A204.1 (cell line): ENCODE data around the gene BAG2.

Experiments
- FAIRE-seq: peaks from 2 replicates; lab custom pipeline; 2012; peaks lifted over from hg19 to GRCh38; lab: Jason Lieb, UNC

Gene BAG2

DNA sequence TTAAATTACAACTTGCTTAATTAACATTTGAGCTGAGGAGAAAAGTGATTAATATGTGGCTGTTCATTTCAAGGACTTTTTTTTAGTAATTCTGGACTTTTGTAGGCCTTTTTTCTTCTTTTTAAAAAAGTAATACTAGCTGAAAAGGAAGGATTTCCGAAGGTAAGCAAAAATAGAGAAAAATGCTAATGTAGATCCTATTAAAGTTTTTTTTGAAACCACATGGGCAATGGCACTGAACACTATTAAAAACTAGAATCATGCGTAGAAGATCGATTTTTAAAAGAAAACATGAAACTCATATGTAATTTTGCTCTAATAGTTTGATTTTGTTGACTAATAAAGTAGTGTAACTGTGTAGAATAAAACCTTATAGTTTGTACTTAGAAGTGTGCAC is 2.4 kb downstream of the BAG2 start:
- no peak for FAIRE-seq

DNA sequence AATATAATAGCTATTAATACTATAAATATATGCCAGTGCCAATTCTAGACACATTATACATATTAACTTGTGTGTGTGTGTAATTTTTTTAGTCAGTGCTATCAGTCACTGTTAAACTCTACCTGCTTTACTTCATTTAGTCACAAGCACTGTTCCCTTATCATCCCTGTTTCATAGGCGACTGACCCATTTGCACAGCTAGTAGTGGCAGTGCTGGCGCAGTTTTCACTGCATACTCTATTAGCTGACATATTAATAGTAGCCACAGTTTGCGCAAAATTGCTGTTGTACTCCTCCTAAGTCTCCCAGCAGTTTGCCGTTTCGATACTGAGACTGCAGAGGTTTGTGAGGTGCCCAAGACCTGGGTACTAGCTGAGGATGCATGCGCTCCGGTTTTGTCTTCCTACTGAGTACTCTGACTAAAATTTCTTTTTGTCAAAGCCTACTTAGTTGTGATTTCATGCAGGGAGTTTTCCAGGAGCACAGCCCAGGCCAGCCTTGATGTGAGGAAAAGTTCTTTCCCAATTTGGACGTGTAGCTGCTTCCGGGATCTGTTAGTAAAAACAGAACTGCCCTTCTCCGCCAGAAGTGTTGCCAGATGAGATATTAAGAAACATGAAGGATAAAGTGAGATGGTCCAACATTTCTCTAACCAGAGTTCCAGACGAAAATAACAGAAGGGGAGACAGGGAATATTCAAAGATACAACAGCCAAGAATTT is 5.6 kb downstream of the BAG2 start:
- no peak for FAIRE-seq

DNA sequence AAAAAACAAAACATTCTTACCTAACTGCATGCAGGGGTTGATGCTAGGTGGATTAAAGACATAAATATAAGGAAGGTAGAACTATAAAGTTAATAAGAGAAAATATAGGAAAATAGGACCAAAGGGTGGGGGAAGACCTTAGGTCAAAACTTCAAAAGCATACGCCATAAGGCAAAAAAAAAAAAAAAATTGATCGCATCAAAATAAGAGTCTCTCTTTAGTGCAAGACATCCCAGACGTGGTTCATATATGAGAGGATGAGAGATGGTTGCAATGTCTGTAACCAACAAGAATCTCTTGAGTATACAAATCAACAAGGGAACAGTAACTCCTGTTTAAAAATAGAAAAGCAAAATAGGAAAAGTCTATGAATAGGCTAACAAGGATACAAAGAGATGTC is 8.5 kb downstream of the BAG2 start:
- FAIRE-seq, result no peak

DNA sequence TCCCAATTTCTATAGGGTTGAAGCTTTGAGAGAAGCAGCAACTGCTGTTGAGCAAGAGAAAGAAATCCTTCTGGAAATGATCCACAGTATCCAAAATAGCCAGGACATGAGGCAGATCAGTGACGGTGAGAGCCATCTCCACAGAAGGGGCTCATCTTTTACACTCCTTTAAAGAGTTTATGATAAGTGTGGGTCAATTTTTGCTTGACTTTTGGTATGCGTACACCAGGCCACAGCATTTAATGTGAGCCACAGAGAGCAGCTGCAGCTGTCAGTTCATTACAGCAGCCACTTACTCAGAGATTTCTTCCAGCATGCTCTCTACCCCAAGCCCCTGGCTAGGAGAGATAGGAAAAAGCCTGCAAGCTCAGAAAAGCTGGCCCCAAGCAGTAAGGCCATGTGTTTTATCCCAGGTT is 9.9 kb downstream of the BAG2 start:
- no peak for FAIRE-seq

DNA sequence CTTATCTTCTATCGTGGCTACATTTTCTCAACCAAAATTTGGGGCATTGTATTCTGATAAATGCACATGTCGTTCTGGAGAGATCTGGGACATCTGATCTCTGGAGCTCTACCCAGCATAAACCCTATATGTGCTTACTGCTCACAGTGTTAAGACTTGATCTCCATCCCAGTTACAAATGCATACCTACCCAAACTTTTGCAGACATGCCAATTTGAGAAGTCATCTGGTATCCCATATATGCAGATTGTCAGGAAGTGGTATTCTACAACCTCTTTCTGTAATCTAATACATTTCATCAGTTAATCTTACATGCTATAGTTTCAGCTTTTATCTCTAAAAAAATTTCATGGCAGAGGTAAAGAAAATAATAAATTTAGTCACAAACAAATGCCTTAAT is 11.2 kb downstream of the BAG2 start:
- no peak for FAIRE-seq

DNA sequence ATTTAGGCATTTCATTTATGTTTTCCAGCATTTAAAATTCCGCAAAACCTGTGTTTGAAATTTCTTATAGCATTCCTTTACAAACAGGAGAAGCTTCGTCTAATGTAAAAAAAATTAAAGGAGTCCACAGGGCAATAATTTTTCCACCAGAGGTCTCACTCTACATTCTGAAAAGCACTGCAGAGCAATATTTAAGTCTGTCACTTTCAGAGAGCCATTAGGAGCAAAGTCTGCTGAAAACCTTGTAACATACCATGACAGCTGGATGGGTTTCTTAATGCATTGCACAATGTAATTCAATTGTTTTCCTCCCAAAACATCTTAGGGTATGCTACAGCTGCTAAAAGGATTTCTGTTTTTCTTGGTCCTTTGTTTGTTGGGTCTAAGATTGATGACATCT is 18.0 kb downstream of the BAG2 start:
- FAIRE-seq, result peak; percentile 81

DNA sequence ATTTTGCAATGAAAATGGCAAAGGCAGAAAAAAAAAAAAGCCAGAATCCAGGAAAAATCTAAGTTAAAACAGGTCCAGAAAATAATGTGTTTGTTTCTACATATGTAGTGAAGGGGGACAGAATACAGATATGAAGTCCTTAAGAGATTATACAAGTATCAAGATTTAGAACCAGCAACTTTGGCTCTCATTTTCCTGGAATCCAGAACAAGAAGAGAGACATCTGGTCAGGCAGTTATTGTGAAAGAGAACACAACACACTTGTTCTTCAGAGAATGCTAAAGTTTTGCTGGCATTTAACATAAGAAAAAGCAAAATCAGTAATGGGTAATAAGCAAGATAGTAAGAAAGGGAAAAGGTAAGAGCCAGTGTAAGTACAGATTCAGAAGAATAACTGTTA is 21.1 kb downstream of the BAG2 start:
- no peak for FAIRE-seq

DNA sequence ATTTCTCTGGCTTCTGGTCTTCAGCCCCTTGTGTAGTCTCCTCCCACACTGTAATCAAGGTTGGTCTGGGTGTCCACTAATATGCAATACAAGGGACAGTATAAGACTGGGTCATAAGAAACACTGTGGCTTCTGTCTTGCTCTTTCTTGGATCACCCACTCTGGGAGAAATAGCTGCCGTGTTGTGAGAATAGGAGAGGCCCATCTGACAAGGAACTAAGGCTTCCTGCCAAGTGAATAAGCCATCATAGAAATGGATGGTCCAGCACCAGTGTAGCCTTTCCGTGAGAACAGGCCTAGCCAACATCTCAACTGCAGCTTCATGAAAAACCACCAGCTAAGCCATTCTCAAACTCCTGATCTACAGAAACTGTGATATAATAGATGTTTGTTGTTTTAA is 23.3 kb downstream of the BAG2 start:
- no peak for FAIRE-seq

DNA sequence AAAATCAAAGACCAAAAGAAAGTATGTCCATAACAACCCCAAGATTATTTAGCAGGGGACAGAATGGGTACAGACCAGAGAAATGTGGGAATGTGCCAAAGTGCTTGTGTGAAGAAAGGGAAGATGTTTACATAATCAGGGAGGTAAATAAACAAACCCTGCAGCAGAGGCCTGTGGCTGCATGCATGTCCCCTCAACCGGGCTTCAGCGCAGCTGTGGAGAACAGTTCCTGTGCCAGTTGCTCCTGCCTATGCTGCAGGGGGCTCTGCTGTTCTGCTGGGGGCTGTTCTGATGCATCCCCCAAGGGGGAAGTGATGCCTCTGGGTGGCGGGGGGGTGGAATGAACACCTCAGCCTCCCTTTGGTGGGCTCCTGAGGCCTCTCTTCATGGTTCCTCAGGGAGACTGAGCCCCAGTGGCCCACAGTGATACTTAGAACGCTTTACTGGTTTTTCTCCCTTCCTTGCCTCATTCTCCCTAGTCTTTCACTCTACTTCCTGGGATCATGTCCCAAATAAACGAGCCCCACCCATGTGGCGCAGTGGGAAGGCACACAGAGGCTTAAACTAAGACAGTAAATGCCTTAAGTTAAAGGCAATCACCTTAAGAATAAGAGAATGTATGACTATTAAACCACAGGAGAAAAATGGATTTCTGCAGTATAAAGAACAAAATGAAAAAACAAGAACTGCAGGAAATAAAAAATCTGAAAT is 27.0 kb downstream of the BAG2 start:
- FAIRE-seq, result no peak

DNA sequence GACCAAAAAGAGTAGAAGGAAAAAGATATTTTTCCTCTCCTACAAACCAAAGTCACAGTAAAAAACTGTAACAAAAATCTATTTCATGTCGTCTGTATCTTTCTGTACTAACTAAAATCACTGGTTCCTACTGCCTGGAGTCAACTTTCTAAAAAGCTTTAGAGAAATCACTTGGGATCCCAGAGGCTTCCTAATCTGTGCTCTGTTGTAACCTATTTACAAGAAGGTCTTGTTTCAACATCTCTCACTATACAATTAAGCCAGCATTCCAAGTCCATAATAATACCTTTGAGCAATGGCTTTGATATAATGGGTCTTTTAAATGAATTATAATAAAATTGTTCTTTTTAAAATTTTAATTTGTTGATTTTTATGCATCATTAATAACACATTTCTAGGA is 29.6 kb downstream of the BAG2 start:
- no peak for FAIRE-seq

DNA sequence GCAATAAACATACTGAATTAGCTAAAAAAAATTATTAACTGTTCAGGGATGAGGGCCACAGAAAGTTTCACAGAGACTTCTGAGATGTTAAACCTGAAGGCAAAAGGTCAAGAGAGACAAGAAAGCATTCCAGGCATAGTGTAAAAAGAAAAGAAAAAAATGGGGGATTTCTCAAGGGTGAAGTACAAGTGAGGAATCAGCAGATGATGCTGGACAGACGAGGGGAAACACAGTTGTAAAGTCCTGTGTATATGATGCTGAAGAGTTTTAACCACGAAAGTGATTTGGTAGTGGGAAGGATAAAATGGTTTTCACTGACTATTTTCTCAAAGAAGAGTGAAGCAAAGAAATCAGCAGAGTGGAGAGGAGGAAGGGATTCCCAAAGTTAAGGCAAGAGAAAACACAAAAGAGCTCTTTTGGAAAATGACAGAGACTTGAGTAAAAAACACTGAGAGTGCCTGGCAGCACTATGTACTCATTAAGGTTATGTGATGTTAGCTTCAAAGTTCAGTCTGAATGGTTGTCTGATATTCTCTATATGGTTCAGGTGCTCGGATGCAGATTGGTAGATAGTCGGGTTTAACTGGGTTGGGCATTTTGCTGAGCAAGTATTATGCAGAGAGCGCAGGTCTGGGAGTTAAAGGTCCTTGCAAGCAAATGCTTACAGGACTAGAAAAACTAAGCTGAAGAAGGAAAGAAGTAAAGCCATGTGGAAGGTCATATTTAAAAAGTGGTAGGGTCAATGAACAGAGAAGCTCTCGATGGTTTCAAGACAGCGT is 33.6 kb downstream of the BAG2 start:
- FAIRE-seq, result no peak

DNA sequence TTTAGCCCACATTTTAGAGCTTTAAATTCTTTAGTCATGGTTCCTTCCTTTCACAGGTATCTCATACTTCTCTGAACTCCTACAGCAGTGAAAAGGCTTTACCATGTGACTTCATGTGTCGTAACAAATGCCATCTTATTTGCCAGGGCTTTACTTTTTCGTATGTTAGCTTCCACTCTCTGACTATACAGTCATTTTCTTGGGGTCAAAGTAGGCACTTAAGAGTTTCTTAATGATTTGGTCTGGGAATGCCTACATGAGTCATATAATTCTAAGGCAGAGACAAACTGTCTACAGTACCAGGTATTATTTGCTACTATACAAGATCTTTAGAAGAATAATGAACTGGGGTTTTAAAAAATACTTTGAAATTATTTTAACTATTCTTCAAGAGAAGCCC is 35.0 kb downstream of the BAG2 start:
- FAIRE-seq, result no peak

DNA sequence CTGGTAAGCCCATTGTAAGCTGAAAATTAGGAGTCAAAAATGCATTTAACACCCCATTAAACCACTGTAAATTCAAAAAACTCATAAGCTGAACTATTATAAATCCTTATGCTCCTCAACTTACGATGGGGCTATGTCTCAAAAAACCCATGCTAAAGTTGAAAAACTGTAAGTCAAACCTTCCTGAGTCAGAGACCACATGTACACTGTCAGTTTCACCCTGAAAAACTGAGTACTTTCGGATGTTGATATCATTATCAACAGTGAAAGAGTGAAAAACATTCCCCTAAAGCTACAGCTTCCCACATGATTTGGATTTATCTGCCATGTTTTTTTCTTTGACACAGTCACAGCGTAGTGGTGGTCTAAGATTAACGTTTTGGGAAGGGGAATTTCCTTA is 35.7 kb downstream of the BAG2 start:
- no peak for FAIRE-seq

DNA sequence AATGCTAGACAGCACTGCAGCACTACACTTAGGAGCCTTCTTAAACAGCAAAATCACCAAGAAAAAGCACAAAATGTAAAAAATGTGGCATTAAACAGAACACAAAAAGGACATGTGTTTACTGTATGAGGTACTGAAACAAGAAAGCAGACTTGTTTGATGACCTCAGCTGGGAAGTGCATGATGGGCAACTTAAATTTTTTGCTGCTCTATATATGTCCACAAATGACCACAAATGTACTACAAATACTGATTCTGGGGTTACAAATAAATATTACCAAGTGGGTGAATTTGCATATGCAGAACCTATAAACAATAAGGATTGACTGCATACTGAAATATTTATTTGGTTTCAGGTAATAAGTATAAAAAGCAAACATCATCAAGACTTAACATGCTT is 36.9 kb downstream of the BAG2 start:
- FAIRE-seq, result no peak

DNA sequence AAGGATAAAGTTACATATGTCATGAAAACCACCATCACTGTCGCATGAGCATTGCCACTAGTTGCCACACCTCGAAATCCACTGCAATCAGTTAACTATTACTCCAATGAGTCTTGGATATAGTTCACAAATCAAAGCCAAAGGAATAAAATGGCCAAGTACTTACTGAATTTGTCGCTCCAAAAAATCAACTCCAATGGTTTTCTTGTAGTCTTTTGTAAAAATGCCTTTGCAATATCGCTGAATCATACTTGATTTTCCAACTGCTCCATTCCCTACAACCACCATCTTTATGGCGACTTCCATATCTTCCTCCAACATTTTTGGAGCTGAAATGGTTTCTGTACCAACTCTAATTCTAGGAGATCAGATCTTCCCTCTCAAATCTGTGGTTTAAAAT is 37.9 kb downstream of the BAG2 start:
- no peak for FAIRE-seq

DNA sequence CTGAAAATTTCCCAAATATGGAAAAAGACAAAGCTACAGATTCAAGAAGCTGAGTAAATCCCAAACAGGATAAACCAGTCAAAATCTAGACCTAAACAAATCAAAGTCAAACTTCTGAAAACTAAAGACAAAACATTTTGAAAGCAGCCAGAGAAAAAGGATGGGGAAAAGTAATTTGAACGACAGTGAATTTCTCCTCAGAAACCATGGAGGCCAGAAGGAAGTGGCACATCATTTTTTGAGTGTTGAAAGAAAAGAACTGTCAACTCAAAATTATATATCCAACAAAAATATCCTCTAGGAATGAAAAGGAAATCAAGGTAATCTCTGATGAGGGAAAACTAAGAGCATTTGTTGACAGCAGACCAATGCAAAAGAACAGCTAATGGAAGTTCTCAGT is 43.1 kb downstream of the BAG2 start:
- FAIRE-seq, result no peak

DNA sequence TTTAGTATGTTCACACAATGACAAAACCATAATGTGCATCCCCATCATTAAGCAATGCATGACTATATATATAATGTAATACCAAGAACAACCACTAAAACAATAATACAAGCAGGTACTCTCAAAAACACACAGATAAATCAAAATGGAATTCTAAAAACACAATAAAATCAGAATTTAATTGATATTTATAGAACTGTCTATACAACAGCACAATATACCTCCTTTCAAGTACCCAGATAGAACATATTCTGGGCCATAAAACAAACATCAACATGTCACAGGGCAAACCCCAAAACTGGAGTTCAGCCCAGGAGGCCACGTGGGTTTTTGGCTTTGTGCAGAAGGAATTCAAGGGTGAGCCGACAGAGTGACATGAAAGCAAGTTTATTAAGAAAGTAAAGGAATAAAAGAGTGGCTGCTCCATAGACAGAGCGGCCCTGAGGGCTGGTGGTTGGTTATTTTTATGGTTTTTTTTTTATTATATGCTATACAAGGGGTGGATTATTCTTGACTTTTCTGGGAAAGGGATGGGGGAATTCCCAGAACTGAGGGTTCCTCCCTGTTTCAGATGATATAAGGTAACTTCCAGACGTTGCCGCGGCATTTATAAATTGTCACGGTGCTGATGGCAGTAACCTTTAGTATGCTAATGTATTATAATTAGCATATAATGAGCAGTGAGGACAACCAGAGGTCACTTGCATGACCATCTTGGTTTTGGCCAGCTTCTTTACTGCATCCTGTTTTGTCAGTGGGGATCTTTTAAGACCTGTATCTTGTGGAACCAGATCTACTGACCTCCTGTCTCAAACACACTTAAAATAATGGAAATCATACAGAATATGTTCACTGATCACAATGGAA is 44.3 kb downstream of the BAG2 start:
- no peak for FAIRE-seq

DNA sequence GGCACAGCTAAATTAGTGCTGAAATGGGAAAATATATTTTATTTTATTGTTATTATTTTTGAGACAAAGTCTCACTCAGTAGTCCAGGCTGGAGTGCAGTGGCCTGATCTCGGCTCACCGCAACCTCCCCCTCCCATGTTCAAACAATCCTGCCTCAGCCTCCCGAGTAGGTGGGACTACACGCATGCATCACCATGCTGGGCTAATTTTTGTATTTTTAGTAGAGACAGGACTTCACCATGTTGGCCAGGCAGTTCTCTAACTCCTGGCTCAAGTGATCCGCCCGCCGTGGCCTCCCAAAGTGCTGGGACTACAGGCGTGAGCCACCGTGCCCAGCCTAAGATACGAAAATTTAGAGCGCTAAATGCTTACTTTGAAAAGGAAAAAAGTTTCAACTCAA is 45.1 kb downstream of the BAG2 start:
- no peak for FAIRE-seq

DNA sequence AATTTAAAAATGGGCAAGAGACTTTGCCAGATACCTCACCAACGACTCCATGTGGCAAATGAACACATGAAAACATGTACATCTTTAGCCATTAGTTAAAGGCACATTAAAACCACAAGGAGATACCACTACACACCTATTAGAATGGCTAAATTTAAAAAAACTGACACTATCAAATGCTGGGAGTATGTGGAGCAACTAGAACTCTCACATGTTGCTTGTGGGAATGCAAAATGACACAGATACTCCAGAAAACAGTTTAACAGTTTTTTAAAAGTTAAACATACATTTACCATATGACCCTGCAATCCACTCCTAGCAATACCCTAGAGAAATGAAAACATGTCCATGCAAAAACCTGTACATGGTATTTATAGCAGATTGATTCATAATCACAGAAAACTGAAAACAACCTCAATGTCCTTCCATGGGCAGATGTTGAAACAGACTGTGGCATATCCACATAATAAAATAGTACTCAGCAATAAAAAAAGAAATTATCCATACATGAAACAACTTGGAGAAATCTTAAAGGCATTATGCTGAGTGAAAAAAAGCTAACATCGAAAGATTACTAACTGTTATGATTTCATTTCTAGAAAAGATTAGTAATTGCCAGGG is 48.1 kb downstream of the BAG2 start:
- no peak for FAIRE-seq

DNA sequence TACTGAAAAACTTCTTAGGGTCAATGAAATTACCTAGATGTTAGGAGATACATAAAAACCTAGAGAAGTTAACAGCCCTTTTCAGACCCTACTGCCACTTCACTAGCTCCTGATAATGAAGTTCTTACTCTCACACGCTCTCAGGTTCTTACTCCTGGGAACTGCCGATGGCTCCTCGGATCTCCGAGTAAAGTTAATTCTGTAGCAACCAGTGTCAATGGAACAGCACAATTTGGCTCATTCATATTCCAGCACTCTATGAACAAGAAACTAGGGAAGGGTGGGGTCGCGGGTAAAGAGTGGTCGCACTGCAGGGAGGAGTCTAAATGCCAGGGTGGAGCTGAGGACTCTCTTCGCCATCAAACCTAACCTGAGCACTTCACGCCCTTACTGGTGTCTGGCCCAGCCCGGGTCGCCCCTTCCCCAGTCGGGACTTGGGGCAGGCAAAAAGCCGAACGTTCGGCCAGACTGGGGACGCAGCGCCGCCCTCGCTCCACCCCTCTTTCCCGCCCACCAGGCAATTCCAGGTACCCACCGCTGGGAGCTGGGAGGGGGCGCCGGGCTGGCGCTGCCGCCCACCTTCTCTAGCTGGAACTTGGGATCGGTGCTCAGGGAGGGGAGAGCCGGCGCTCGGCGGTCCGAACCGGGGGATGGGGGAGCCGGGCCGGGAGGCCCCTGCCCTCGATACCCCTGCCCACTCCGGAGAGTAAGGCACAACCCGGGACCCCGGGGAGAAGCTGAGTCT is 49.2 kb downstream of the BAG2 start:
- no peak for FAIRE-seq
